Stimulated activated CD8-positive, alpha-beta memory T cell treated with anti-CD3 and anti-CD28 coated beads, Interleukin-12 subunit alpha, Interleukin-12 subunit beta, amount 100 ng/mL, for 1 hour (primary cell): ENCODE data around the gene PDCD5.
"Not testable (repeated sequence)": the region's sequence is repeated elsewhere in the genome, so short reads cannot be mapped to it uniquely, and the experiment has no call there.

Experiments used
- DNase-seq: peaks from one replicate; pipeline ENCODE4 v3.0.0-alpha.2; 2020; ENCODE audit warnings: low read depth

Gene PDCD5

DNA sequence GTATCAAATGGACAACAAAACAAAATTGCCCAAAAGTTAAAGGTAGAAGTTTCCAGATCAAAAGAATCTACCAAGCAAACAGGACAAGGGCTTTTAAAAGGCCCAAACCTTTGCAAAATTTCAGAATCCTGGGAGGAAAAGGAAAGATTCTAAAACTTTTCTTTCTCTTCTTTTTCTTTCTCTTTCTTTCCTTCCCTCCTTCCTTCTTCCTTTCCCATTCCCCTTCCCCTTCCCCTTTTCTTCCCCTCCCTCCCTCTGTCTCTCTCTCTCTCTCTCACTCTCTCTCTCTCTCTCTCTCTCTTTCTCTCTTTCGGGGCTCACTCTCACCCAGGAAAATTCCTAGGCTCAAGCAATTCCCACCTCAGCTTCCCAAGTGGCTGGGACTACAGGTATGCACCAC lies 4.2 kb upstream of the PDCD5 start:
- DNase-seq, result no peak

DNA sequence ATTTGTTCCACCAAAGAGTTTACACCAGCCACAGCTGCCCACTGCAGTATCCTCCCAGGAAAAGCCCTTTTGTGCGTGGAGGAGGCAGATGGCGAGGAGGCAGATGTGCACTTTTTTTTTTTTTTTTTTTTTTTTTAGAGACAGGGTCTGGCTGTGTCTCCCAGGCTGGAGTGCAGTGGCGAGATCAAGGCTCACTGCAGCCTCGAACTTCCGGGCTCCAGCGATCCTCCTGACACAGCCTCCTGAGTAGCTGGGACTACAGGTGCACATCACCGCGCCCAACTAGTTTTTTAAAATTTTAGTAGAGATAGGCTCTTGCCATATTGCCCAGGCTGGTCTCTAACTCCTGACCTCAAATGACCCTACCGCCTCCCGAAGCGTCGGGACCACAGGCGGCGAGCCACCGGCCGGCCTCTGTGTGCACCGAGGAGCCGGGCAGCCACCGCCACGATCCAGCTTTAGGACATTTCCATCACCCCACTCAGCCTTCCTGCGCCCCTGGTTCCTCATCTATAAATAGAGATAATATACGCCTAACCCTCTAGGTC lies 563 bp upstream of the PDCD5 start:
- no peak for DNase-seq

DNA sequence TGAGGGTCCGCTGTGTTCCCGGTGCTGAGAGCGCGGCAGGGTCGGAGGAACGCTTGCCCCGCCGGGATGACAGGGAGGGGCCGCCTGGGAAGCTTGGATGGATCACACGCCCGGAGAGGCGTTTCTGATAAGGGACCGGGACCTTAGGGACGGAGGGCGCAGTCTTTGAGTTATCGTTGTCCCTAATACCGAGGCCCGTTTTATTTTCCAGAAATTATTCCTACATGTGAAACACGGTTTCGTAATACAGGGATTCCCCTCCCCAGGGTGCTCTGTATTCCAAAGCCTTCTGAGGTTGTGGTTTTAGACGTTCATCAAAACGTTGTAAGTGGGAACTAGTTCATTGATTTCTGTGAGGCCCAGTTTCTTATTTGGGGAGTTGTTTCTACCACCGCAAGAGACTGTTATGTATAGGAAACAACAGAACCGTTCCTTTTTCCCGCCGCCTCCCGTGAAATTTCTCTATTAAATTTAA lies 752 bp downstream of the PDCD5 start:
- no peak for DNase-seq

DNA sequence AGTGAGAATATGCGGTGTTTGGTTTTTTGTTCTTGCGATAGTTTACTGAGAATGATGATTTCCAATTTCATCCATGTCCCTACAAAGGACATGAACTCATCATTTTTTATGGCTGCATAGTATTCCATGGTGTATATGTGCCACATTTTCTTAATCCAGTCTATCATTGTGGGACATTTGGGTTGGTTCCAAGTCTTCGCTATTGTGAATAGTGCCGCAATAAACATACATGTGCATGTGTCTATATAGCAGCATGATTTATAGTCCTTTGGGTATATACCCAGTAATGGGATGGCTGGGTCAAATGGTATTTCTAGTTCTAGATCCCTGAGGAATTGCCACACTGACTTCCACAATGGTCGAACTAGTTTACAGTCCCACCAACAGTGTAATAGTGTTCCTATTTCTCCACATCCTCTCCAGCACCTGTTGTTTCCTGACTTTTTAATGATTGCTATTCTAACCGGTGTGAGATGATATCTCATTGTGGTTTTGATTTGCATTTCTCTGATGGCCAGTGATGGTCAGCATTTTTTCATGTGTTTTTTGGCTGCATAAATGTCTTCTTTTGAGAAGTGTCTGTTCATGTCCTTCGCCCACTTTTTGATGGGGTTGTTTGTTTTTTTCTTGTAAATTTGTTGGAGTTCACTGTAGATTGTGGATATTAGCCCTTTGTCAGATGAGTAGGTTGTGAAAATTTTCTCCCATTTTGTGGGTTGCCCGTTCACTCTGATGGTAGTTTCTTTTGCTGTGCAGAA lies 6.9 kb downstream of the PDCD5 start:
- not testable (repeated sequence) for DNase-seq

DNA sequence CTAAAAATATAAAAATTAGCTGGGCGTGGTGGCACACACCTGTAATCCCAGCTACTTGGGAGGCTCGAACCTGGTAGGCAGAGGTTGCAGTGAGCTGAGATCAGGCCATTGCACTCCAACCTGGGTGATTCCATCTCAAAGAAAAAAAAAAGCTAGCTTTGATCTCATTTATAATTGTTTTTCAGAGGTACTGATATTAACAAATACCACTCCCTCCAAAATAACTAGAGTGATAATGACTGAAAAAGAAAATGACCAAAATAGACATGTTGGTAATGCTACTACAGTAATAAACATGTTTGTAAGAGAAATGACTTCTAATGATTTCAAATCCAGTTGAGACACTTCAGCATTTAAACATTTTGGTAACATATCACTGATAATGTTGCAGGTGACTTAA lies 13.0 kb downstream of the PDCD5 start:
- DNase-seq, result no peak

DNA sequence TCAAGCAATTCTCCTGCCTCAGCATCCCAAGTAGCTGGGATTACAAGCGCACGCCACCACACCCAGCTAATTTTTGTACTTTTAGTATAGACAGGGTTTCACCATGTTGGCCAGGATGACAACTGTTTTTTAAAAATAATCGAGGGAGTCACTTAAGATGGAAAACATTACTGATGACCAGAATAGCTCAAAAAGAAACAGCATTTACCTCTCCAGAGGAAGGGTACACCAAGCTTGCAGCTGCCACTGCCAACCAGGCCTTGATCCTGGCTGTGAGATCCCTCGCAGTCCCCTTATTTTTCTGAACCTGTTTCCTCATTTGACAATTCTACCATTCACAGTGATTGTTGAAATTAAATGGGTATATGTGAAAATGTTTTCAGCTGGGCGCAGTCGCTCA lies 14.5 kb downstream of the PDCD5 start:
- no peak for DNase-seq

DNA sequence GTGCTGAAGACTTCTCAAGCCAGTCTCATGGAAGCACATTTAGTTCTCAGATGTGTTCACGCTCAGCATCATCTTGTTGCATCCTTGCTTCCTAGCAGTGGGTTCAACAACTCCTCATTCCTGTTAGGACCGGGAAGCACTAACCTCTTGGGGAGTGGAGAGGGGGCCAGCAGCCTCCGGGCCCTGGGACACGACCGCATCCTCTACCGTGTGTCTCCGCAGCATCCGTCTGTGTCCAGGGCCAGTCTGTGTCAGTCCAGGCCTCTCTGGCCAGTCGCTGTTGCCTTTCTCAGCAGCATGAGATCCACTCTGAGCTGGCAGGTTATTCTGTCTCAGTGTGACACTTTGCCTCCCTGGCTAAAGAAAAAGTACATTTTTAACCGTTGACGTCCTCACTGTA lies 17.0 kb downstream of the PDCD5 start:
- DNase-seq, result no peak

DNA sequence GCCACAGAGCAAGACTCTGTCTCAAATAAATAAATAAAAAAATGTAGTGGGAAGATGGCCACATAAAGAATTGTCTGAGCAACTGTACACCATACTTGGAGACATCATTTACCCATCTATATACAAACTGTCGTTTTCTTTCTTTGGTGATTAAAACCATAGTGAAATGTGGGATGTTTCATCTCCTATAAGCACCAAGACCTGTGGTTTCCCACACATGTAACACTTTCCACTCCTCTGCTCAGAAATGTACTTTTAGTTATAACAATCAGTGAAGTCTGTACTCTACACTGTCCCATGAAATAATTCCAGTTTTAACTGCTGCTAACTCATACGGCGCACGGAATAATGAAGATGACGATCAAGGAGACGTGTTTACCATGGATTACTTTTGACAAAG lies 18.3 kb downstream of the PDCD5 start:
- no peak for DNase-seq

DNA sequence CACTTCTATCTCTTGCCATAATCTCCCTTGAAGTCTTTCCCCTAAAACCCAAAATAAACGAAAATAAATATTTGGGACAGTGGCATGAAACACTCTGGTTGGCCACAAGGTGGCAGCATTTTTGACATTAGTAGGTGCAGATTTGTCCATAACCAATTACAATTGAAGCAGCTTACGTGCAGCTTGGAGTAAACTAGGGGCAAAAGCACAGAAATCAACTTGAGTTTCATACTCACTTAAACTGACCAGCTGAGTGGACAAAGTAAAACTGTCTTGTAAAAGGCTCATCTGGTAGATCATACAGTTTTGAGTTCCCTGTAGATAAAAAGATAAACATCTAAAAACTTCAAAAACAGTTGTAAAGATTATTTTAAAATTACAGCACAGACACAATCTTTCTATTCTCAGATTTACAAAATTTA lies 18.8 kb downstream of the PDCD5 start:
- peak; percentile 42 for DNase-seq

DNA sequence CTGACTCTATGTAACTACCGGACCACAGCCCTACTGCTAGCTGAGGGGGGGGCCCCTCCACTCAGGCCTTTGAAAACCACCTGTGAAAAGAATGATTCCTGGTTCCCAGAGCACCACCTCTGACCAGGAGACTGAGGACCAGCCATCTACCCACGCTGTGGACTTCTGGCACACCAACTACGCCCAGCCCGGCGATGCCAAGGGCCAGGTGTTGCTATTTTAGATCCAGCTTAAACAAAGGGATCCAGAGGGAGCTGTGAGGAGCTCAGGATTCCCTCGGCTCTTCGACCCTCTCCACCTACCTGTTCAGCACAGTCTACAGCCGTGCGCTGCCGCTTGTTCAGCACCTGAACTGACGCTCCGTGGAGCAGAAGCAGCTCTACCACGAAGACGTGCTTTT lies 23.0 kb downstream of the PDCD5 start:
- DNase-seq, result no peak

DNA sequence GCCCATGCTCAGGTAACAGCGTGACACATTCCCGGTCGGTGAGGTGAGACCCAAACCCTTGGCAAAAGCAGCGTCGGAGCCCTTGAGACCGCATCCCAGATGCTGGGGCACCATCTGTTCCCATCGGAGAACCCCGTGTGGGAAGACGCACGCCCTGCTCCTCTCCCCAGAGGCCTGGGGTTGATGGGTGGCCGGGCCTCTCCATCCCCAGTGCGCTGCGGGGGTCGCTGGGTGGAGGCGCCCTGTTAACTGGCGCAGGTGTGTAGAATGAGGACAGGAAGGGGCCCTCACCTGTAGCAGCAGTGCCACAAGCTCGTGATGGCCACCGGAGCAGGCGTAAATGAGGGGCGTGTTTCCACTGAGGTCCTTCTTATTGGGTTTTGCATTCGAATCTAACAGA lies 24.6 kb downstream of the PDCD5 start:
- DNase-seq, result no peak

DNA sequence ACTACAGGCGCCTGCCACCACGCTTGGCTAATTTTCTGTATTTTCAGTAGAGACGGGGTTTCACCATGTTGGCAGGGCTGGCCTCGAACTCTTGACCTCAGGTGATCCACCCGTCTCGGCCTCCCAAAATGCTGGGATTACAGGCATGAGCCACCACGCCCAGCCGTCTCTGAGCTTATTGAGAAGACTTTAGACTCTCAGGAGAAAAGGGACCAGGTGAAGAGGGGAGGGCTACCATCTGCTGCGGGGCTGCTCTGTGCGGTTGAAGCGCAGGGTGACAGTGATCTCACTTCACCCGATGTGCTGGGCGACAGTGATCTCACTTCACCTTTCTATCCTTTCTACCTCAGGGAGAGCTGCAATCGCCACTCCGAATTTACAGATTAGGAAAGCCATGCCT lies 25.3 kb downstream of the PDCD5 start:
- DNase-seq, result no peak

DNA sequence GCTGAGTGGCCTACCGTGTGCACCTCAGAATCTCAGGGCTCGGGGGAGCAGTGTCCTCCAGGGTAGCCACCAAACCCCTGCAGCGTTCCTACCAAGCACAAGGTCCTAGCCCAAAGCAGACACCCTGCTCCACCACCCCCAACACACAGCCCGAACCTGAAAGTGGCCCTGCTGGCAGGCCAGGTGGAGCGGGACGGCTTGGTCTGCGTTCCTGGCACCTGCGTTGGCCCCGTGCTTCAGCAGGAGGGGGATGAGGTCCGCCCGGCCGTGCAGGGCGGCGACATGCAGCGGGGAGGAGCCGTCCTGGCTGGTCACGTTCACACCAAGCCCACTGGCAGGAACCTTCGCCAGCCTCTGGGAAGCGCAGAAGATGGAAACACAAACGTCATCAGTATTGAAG lies 26.5 kb downstream of the PDCD5 start:
- DNase-seq, result no peak

DNA sequence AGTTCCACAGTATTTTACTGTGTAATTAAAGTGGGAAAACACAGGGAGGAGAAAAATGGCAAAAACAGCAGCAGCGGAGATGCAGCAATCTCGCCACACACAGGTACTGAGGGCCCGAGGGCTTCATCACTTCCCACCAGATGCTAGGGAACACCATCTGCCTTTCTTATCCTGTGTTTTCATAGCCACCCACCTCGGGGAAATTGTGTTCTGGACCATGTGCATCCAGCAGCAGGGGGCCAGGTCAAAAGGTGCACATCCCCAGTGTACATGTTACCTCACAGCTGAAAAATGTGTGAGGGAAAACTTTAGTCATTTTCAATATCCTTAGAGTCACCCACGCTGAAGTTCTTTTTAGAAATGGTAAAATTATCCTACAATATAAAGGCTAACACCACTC lies 30.2 kb downstream of the PDCD5 start:
- DNase-seq, result no peak

DNA sequence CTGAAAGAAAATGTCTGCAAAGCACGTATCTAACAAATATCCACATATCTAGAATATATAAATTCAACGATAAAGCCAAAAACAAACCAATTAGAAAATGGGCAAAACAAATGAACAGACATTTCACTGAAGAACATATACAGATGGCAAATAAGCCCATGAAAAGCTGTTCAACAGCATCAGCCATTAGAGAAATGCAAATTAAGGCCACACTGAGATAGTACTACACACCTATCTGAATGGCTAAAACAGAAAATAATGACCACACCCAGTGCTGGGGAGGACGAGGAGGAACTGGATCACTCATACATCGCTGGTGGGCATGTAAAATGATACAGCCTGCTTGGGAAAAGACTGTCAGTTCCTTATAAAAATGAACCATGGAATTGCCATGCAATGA lies 32.0 kb downstream of the PDCD5 start:
- DNase-seq, result no peak

DNA sequence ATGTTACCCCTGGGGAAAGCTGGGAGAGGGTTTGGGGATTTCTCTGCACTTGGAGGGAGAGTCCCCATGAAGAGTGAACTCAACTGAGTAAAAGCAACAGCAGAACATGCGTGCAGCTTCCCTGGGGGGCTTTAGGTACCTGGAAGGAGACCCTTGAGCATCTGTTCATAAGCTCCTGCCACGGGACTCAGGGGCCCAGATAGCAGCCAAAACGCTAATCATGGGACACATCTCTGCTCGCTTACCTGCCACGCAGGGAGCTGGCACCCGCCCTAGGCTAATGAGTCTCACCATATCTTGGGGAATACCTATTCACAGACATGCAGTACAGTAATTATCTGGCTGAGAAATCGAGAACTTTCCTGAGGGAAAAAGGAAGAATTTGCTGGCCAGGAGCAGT lies 33.9 kb downstream of the PDCD5 start:
- DNase-seq, result no peak

DNA sequence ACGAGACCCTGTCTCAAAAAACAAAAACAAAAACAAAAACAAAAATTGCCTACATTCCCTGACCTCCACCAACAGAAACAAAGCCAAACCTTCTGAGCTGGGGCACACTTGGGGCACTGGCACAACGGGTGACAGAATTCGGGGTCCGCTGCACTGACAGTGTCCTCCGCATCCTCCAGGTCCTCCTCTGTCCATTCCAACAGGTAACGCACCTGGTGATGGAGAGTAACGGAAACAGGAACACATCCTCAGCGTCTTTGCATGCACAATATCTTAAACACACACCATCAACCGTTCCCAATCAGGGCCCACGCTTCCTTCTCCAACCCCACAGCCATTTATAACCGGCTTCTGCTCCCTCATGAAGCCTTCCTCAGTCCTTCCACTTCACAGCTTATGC lies 34.6 kb downstream of the PDCD5 start:
- no peak for DNase-seq

DNA sequence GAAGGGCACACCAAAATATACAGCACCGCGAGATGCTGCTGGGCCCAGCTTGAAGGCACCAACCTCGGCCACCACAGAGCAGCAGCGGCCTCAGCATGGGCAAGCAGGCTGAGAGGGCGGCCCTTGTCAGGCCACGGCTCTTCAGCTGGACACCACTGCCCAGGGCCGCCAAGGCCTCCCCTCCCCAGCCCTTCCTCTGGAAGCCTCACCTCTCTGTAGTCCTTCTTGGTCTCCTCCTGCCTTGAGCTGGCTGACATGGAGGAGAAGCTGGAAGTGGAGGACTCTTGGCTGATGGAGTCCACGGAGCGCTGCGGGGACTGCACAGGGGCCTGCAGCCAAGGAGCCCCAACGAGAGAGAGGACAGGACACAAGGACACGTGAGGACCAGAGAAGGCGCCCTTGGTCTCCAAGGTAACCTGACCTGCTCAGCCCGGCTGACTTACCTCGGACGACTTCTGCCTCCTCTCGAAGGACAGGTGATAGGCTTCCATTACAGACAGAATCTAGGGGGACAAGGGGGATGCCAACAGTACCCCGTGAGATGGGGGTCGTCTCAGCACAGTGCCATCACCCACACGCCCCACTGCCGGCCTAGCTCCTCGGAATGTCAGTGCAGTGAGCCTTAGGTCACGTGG lies 38.2 kb downstream of the PDCD5 start:
- DNase-seq, result no peak

DNA sequence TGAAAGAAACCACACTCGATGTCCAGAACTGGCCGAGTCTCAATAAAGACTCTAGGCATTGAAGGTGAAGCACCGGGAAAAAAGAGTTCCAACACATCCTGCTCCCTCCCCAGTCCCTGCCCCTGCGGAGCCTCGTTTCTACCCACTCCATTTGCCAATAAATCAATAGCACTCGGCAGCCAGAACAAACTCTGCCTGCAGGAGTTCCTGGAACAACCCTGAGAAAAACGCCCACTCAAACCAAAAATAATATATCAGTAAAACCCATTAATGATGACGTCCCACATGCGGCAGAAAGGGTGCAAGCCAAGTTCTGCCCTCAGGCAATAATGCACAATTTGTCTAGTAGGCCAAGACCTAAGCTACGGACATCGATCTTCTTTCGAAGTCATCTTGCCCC lies 41.0 kb downstream of the PDCD5 start:
- no peak for DNase-seq

DNA sequence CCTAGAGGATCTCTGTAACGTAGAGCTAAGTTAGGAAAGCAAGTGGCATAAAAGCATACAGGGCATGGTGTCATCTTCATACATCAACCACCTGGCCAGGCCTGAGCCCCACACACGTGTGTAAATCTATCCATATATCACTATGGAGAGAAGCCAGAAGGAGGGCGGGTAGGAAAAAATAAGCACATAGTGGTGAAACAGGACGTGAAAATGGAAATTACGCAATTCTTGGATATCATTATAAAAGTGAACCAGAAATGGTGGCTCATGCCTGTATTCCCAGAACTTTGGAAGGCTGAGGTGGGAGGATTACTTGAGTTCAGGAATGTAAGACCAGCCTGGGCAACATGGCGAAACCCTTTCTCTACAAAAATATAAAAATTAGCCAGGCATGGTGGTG lies 43.4 kb downstream of the PDCD5 start:
- DNase-seq, result no peak

DNA sequence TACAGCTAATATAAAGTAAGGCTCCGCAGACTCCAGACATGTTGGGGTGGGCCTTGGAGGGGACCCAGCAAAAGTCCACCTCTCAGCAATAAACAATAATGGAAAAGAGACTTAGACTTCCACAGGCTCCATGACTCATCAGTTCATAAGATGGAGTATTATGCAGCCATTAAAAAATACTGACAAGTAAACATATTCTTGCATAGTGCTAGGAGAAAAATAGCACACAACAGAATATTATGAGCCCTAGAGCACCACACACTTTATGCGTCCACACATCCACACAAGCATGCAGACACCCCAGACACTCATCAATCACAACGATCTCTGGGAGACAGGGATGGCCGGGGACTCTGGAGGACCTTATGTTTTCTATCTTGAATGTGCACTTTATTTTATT lies 46.0 kb downstream of the PDCD5 start:
- DNase-seq, result no peak

DNA sequence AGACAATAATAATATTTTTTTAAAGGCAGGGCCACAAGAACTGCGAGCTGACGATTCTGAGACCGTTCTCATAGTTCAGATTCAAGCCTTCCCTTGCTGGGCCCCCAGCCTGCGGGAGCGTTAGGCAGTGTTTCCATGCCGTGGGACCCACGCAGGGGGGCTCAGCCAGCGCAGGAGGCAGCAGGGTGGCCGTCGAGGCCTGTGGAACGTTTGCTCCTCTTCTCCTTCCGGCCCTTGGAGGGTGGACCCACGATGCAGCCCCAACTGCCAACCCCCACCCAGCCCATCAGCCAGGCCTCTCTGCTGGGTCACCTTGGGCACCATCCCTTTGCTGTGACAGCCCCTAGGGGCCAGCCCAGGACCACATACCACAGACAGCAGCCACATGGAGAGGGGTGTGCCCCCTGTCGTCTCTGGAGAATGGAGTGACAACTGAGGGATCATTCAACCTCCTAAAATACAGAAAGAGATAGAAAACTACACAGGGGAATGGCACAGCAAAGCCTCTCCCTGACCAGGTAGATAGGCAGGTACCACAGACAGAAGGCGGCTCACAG lies 46.8 kb downstream of the PDCD5 start:
- DNase-seq, result no peak

DNA sequence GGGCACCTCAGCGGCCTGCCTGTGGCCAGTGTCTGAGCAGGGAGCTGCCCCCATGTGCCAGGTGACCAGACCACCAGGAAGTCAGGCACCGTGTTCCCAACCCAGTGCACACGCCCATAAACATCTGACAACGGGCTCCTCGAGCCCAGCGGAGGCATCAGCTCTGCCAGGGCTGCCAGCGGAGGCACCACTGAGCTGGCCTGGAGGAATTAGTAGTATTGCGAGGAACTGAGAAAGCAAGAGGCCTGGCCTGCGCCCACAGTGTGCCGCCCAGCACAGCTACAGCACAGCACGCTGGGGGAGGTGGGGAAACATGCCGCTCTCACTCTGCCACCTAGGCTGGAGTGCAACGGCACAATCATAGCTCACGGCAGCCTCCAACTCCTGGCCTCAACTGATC lies 49.3 kb downstream of the PDCD5 start:
- no peak for DNase-seq
